ENCODE results near the gene SPO11. TPM values are rescaled to one million over a fixed set of nuclear protein-coding genes. Genes with fewer than 3 reads are reported as not detected.

Gene SPO11
- total and polyA plus RNA-seq, 7 donors, result not detected

GRCh38 chr20:57379263-57379647 lies 49.7 kb downstream of the SPO11 start:
- TF ChIP-seq POLR2AphosphoS5 (IDR thresholded peaks at IDR 0.05), result no peak
- TF ChIP-seq POLR2A (IDR thresholded peaks at IDR 0.05), result no peak
- TF ChIP-seq EP300 (IDR thresholded peaks at IDR 0.05), result no peak
- TF ChIP-seq CTCF (IDR thresholded peaks at IDR 0.05), result no peak
- WGBS, 2 donors, result 81 to 85% methylated on average over 5 of the region's 5 CpGs
- Histone ChIP-seq H3K27me3 (no peaks in the 10 kb centered on the region), H3K4me3 (no peak overlapping the region), H3K27ac (no peak overlapping the region), H3K9me3 (no peaks in the 10 kb centered on the region), H3K4me1 (peaks cover 0 to 4% (median 0%) of the 10 kb centered on the region in 4 donors), H3K36me3 (peaks cover 13 to 58% (median 17%) of the 10 kb centered on the region in 4 donors)
- intact Hi-C loops (cut with DNase I), result no loop called here
- DNase-seq, result no peak

GRCh38 chr20:57380081-57380750 lies 50.6 kb downstream of the SPO11 start:
- Histone ChIP-seq H3K4me3 (no peak overlapping the region), H3K36me3 (peaks cover 6 to 53% (median 9%) of the 10 kb centered on the region in 4 donors), H3K4me1 (peaks cover 0 to 9% (median 0%) of the 10 kb centered on the region in 4 donors), H3K9me3 (no peaks in the 10 kb centered on the region), H3K27me3 (no peaks in the 10 kb centered on the region), H3K27ac (no peak overlapping the region)
- intact Hi-C loops (cut with DNase I), result loop anchor here (10.0 kb wide), 2 partner anchors 335 to 855 kb away; partner anchors contain the start of gene PMEPA1
- no peak for DNase-seq
- WGBS, 2 donors, result 87 to 90% methylated on average over 10 of the region's 10 CpGs
- TF ChIP-seq POLR2AphosphoS5 (IDR thresholded peaks at IDR 0.05), result no peak
- TF ChIP-seq CTCF (IDR thresholded peaks at IDR 0.05), result no peak
- TF ChIP-seq EP300 (IDR thresholded peaks at IDR 0.05), result no peak
- TF ChIP-seq POLR2A (IDR thresholded peaks at IDR 0.05), result no peak

GRCh38 chr20:57381596-57382503 lies 52.2 kb downstream of the SPO11 start:
- no peaks in the 10 kb centered on the region for H3K9me3 ChIP-seq
- intact Hi-C loops (cut with DNase I), result loop anchor here (1.0 to 10.0 kb wide), 3 partner anchors 113 to 853 kb away; partner anchors contain the start of gene PMEPA1
- H3K4me1 ChIP-seq, result peaks cover 0 to 11% (median 0%) of the 10 kb centered on the region in 4 donors
- peak overlapping the region in 2 of 4 donors; percentile 11 to 26 for H3K27ac ChIP-seq
- TF ChIP-seq CTCF (IDR thresholded peaks at IDR 0.05), result peak; percentile 77 to 92 (median 89)
- TF ChIP-seq POLR2AphosphoS5 (IDR thresholded peaks at IDR 0.05), result peak in 1 of 4 donors; percentile 19
- TF ChIP-seq POLR2A (IDR thresholded peaks at IDR 0.05), result no peak
- no peak for TF ChIP-seq EP300 (IDR thresholded peaks at IDR 0.05)
- H3K4me3 ChIP-seq, result no peak overlapping the region
- DNase-seq, result peak; percentile 89
- no peaks in the 10 kb centered on the region for H3K27me3 ChIP-seq
- WGBS, 2 donors, result 40 to 53% methylated on average over 20 of the region's 20 CpGs
- peaks cover 0 to 36% (median 7%) of the 10 kb centered on the region in 4 donors for H3K36me3 ChIP-seq

DNA sequence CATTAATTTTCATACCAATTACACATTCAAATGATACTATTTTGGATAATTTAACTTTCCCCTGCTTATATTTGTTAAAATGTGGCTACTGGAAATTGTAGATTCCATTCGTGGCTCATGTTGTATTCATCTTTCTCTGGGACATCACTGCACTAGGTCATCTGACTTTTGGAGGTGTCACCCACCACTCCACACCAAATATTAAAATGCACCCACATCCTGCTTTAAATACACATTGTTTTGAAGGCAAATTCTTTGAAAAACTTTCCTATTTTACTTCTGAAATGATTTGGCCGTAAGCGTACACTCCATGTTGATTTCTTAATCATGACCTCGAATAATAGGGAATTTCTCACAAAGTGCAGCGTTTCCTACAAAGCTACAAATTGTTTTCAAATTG lies 52.9 kb downstream of the SPO11 start:
- Histone ChIP-seq H3K4me3 (no peak overlapping the region), H3K36me3 (peaks cover 0 to 30% (median 3%) of the 10 kb centered on the region in 4 donors), H3K9me3 (no peaks in the 10 kb centered on the region), H3K27ac (peak overlapping the region in 1 of 4 donors; percentile 26), H3K27me3 (no peaks in the 10 kb centered on the region), H3K4me1 (peaks cover 0 to 11% (median 0%) of the 10 kb centered on the region in 4 donors)
- DNase-seq, result no peak
- intact Hi-C loops (cut with DNase I), result loop anchor here (10.0 kb wide), 2 partner anchors 332 to 852 kb away; partner anchors contain the start of gene PMEPA1
- WGBS, 2 donors, result 84 to 85% methylated on average over 5 of the region's 5 CpGs
- TF ChIP-seq EP300 (IDR thresholded peaks at IDR 0.05), result no peak
- no peak for TF ChIP-seq CTCF (IDR thresholded peaks at IDR 0.05)
- TF ChIP-seq POLR2AphosphoS5 (IDR thresholded peaks at IDR 0.05), result no peak
- TF ChIP-seq POLR2A (IDR thresholded peaks at IDR 0.05), result no peak
